Measurements from ENCODE around the gene SPRED1.

The SPRED1 gene

DNA sequence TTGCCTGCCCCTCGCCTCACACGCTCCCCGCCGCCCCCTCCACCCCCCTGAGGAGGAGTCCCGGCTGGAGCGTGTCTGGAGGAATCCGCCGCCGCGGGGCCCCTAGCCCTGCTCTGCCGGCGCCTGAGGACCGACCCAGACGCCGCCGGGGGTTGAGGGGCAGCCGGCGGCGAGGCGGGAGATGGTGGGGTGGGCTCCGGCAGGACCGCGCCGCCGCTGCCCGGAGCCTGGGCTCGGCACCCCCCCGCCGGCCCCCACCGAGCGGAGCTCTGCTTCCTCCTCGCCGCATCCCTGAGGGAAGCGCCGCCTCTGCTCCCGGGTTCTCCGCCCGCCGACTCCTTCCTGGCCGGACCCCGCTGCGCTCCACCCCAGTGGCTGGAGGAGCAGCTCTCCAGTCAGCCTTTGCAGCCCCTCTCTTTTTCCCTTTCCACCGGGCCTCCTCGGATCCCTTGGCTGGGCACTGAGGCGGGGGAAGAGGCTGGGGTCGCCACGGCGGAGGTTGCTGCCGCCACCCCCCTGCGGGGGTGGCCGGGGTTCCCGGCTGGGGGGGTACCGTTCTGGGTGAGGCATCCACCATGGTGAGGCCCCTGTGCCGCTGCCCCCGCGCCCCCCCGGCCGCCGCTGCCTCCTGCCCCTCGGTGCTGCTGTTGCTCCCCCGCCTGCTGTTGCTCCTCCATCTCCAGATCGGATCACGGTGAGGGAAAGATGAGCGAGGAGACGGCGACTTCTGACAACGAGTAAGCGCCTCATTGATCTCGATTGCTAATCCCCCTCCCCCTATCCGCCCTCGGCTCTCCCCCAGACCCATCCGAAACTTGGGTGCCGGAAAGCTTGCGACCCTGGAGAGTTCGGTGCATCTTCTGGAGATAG is at the start of gene SPRED1:
SPRED1 (plus strand) TSS at position 356 of the 870 bp plus-strand sequence; CDS start at position 706, 350 bp downstream.
- no peak for DNase-seq

DNA sequence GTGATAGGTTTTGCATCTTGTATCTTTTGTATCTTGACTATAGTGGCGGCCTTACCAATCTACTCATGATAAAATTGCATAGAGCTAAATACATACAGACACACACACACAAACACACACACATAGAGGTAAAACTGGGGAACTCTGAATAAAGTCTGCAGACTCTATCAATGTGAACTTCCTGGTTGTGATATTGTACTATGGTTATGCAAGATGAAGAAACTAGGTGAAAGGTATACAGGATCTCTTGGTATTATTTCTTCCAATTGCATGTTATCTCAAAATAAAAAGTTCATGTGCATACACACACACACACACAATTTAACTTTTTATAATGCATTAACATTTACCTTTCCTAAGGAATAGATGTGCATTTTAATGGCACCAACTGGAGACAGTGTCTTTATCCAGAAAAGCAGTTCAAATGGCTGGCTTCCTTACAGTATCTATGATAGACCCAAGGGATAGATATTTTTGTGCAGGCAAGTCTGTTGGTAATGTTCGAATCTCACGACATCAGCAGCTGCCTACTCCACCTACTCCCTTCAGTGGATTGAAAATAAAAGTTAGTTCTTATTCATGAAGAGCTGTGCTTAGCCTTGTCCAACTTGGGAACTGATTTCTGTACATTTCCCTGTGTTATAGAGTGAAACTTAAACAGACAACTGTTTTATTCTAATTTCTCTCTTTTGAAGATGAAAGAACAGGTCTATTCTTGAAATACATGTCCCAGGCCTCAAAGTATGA is 46.9 kb upstream of the SPRED1 start:
- DNase-seq, result no peak

DNA sequence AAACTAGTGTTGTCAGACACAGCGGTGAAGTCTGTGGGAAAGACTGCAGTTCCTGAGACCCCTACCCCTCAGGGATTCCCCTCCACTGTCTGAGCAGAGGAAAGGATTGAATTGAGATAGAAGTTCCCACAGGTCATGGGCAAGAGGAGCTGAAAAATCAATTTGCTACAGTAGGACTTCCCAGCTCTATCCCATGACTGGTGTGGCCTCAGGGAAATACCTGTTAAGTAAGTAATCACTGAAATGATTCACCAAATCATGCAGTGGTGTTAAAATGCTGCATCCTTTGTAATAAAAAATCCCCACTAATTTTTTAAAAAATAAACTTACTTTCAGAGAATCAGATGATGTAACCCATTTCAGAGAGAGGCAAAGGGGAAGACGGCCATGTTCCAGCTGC is 45.0 kb upstream of the SPRED1 start:
- DNase-seq, result no peak

DNA sequence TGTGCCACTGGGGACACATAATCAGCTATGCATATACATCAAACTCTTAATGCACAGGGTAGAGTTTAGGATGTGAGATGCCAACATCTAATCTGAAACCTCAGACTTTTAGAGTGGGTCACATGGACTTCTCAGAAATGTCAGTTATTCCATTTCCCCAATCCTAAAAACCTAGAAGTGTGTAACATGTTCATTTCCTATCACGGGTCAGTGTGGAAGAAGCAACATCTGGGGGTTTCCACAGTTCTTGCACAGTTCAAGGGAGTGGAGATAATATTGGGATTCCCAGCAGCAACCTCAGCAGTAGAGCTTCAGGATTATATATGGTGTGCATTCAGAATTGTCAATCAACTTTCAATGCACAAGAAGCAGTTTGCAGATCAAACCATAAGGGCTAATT is 44.4 kb upstream of the SPRED1 start:
- DNase-seq, result no peak

- DNase-seq, result no peak
These were observed 43.9 kb upstream of the SPRED1 start for GRCh38 chr15:38208779-38209178.

GRCh38 chr15:38211249-38211648 is 41.4 kb upstream of the SPRED1 start:
- no peak for DNase-seq

DNA sequence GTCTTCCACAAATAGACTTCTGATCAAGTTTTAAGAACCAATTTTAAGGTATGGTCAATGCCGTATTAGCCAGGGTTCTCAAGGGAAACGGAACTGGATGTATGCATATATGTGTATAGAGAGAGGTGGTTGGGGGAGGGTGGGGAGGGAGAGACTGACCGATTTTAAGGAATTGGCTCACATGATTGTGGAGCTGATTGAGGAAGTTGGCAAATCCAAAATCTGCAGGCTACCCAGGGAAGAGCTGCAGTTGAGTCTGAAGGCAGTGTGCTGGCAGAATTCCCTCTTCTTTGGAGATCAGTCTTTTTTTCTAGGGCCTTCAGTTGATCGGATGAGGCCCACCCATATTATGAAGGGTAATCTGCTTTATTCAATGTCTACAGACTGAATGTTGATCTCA is 40.8 kb upstream of the SPRED1 start:
- no peak for DNase-seq

DNA sequence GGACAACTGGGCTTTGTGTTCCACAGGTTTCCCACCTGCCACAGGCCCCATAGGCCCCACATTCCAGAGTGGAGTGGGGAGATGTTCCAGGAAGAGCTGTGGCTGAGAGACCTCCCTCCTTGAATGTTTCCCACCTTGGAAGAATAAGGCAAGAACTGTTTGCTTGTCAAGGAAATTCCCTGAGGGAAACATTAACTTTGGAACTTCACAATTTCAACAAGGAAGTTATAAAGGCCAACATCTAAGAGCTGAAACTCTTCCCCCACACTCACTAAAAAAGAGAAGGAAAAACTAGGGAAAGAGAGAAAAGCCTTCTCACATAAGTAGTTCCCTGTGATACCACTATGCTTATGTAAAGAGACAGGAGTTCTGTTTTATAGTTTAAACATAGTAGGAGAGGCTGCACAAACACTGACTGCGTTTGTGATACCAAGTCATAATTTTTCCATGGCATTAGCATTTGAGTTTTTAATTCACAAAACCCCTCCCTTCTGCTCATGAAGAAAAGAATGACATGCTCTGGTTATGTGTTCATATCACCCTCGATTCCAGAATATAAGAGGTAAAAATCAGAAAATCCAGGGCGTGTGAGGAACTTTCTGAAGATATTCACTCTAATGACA is 39.8 kb upstream of the SPRED1 start:
- DNase-seq, result no peak

DNA sequence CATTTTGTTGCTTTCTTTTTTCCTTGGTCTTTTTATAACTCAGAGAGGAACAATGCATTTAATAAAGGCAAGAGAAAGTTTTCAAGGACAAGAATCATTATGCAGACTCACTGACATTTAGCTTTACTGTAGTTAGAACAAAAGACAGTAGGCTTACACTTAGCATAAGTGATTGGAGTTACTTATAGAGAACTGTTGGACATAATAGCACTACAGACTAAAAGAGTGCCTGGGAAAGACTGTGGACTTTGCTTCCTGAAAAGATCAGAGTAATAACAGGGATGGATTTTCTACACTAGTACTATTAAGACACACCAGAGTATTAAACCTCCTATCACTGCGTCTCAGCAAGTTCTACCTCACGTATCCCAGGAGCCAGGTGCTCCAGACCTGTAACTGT is 39.3 kb upstream of the SPRED1 start:
- DNase-seq, result no peak

DNA sequence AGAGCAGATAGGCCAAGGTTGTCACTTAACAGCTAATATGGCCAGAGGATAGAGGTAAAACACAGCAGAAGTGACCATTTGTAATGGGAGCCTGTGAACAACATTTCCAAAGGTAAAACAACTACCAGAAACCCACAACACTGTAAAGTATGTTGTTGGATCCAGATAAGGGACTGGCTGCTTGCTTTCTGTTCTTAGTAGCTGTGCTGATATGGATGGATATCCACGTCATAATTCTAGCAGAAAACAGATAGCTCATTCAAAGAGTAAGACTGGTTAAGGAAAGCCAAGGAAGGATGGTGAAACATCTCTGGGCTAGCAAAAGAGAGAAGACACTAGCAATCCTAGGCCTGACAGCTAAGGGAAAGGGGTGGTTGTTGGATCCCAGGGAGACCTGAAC is 36.9 kb upstream of the SPRED1 start:
- no peak for DNase-seq

GRCh38 chr15:38216763-38217162 is 35.9 kb upstream of the SPRED1 start:
- DNase-seq, result no peak

- no peak for DNase-seq
These were observed 35.4 kb upstream of the SPRED1 start for GRCh38 chr15:38217191-38217595.

DNA sequence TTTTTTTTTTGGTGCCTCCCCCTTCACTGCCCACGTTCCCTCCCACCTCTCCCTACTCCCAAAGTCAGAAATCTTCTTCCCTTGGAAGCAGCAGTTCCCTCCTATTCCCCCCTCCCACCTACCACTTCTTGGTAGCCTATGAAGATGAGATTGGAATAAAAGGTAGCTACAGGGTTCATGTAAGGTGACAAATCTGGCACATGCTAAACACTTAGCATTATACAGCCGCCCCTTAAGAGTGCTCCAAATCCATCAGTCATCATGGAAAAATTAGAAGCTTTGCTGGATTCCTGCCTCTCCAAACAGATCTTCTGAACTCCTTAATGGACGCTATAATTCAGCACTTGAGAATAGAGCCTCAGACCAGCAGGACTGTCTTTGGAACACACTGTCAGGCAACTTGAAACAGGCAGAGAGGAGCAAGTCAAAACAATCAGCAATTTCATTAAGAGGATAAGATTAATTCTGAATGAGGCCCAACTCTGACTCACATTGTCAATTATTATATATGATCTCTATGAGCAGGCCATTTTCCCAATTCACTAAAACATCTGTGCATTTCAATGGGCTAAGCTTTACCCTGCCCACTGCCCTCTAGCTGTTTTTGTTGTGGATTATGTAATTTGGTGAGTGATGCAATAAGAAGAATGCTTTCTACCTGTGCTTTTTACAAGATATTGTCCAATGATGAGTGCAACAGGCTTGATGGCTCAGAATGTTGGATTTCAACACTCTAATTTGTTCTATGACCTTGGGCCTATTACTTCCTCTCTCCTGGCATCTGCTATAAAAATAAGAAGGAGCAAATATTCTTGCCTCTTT is 34.6 kb upstream of the SPRED1 start:
- DNase-seq, result no peak

GRCh38 chr15:38220606-38221273 is 31.9 kb upstream of the SPRED1 start:
- no peak for DNase-seq

DNA sequence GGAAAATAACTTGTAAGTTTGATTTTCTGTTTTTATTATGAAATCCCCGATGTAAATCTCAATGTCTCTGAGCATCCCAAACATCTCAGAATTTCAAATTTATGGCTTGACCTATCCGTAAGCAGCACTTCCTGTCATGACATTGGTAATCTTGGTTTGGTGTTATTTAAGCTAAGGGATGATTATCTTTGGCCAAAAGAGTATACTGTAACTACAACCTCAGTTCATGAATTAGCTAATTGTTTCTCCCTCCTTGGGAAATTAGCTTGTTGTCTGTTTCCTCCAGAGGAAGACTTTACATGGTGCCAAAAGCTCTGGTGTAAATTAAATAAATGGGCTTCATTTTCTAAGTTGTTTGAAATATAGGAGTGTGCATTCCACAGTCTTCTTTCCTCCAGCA is 28.1 kb upstream of the SPRED1 start:
- DNase-seq, result no peak

- DNase-seq, result no peak
These were observed 27.3 kb upstream of the SPRED1 start for GRCh38 chr15:38225381-38225780.

GRCh38 chr15:38226608-38227266 is 25.9 kb upstream of the SPRED1 start:
- peak; percentile 55 for DNase-seq

DNA sequence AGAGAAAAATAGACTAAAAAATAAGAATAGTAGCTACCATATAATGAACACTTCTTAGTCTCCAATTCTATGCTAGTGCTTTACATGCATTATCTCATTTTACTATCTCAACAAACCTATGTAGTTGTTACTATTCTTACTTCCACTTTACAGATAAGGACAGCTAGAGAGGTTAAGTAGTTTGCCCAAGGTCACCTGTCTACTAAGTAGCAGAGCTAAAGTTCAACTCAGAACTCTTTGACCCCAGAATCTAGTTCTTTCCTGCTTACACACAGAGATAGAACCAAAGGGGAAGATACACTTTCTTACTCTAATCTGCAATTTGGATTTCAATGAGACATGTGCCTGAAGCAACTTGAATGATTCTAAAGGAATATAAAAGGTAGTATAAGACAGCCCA is 24.7 kb upstream of the SPRED1 start:
- DNase-seq, result no peak

- DNase-seq, result no peak
These were observed 24.0 kb upstream of the SPRED1 start for GRCh38 chr15:38228618-38229017.

- DNase-seq, result no peak
These were observed 22.8 kb upstream of the SPRED1 start for GRCh38 chr15:38229705-38230310.

- no peak for DNase-seq
These were observed 21.2 kb upstream of the SPRED1 start for GRCh38 chr15:38231436-38231835.

Measured in DMS153 (cell line).